Epithelial cell of esophagus (primary cell): ENCODE results near the gene PPP1R3E.
"Not testable (repeated sequence)": the region's sequence is repeated elsewhere in the genome, so short reads cannot be mapped to it uniquely, and the experiment has no call there.

Experiments used
- DNase-seq: peaks from one replicate; pipeline ENCODE4 v3.0.0; 2010; ENCODE audit warnings: low read depth
- H3K4me3 ChIP-seq: 2 replicates; pipeline ENCODE4 v1.5.1; 2011; ENCODE audit warnings: mild to moderate bottlenecking, low read length, control low read depth
- CTCF ChIP-seq: IDR thresholded peaks from 2 replicates; pipeline ENCODE4 v1.5.1; 2011; ENCODE audit warnings: low read depth, mild to moderate bottlenecking, low read length, control low read depth, inconsistent platforms; ENCODE audit not compliant: insufficient read depth; ENCODE audit errors: missing control alignments

Gene PPP1R3E

GRCh38 chr14:23326491-23327332, 24.1 kb upstream of the PPP1R3E start:
- no peak for DNase-seq
- no peak for TF ChIP-seq CTCF
- H3K4me3 ChIP-seq = no peak overlapping the region

GRCh38 chr14:23325746-23326145, 23.1 kb upstream of the PPP1R3E start:
- DNase-seq = not testable (repeated sequence)

GRCh38 chr14:23324993-23325392, 22.3 kb upstream of the PPP1R3E start:
- no peak for TF ChIP-seq CTCF
- no peak overlapping the region for H3K4me3 ChIP-seq

More at GRCh38 chr14:23325746-23326145, 23.1 kb upstream of the PPP1R3E start:
- not testable (repeated sequence) for H3K4me3 ChIP-seq

GRCh38 chr14:23324455-23324846, 21.8 kb upstream of the PPP1R3E start:
- no peak for TF ChIP-seq CTCF
- no peak overlapping the region for H3K4me3 ChIP-seq
- no peak for DNase-seq

More at GRCh38 chr14:23324993-23325392, 22.3 kb upstream of the PPP1R3E start:
- DNase-seq = no peak

GRCh38 chr14:23323838-23324454, 21.3 kb upstream of the PPP1R3E start:
- no peak for TF ChIP-seq CTCF
- H3K4me3 ChIP-seq = no peak overlapping the region
- DNase-seq = no peak

GRCh38 chr14:23322568-23323517, 20.2 kb upstream of the PPP1R3E start:
- DNase-seq = no peak
- H3K4me3 ChIP-seq = peak overlapping the region; percentile 91
- TF ChIP-seq CTCF = no peak
